Upper lobe of left lung (tissue), 6 donors: ENCODE results near the gene TBX20. TPM values are rescaled to one million over a fixed set of nuclear protein-coding genes. Genes with fewer than 3 reads are reported as not detected.
A peak's percentile ranks its signal among the peaks of the same experiment; 100 is the strongest.

Source experiments
- ATAC-seq, 2 donors: fragments of 200-7000 bp; cut with Tn5 transposase; one replicate each; pipeline ENCODE4 v1.9.1; 2022; ENCODE audit warnings: mild to moderate bottlenecking in 2 of 2, moderate library complexity in 2 of 2; ENCODE audit not compliant: low FRiP score in 2 of 2
- DNase-seq, 2 donors: peaks; one replicate each; pipeline ENCODE4 v3.0.0-alpha.2; 2019 to 2020
- H3K27ac ChIP-seq, 4 donors: fragments of 200-600 bp; sonication (generic); one replicate each; pipeline ENCODE4 v1.5.1; 2016 to 2019
- H3K27me3 ChIP-seq, 4 donors: fragments of 200-600 bp; sonication (generic); one replicate each; pipeline ENCODE4 v1.5.1; 2017 to 2019
- H3K36me3 ChIP-seq, 4 donors: fragments of 200-600 bp; sonication (generic); one replicate each; pipeline ENCODE4 v1.5.1; 2016 to 2019
- H3K4me1 ChIP-seq, 4 donors: fragments of 200-600 bp; sonication (generic); one replicate each; pipeline ENCODE4 v1.5.1; 2018 to 2019
- H3K4me3 ChIP-seq, 4 donors: fragments of 200-600 bp; sonication (generic); one replicate each; pipeline ENCODE4 v1.5.1; 2017 to 2019; ENCODE audit warnings: mild to moderate bottlenecking in 2 of 4, moderate library complexity in 1 of 4
- H3K9me3 ChIP-seq, 4 donors: fragments of 200-600 bp; sonication (generic); one replicate each; pipeline ENCODE4 v1.5.1; 2018 to 2019
- CTCF ChIP-seq, 6 experiments: fragments of 450-650 bp in 4 of 6; fragments of 200-600 bp in 2 of 6; sonication (generic) in 2 of 6; IDR thresholded peaks; one replicate each; pipeline ENCODE4 v1.5.1; 2016 to 2019; ENCODE audit warnings: antibody characterized with exemption in 6 of 6
- EP300 ChIP-seq, 4 donors: sonication (generic); formaldehyde crosslinking; IDR thresholded peaks; one replicate each; pipeline ENCODE4 v1.5.1; 2017; ENCODE audit warnings: antibody characterized with exemption in 4 of 4, control low read depth in 2 of 4
- POLR2A ChIP-seq, 4 donors: fragments of 450-650 bp; IDR thresholded peaks; one replicate each; pipeline ENCODE4 v1.5.1; 2016 to 2017; ENCODE audit warnings: antibody characterized with exemption in 4 of 4, mild to moderate bottlenecking in 2 of 4
- POLR2AphosphoS5 ChIP-seq, 2 donors: sonication (generic); formaldehyde crosslinking; IDR thresholded peaks; one replicate each; pipeline ENCODE4 v1.5.1; 2017; ENCODE audit warnings: antibody characterized with exemption in 2 of 2
- WGBS, 2 donors: methylation state at CpG; one replicate each; pipeline ENCODE4 v1.1.5; 2017 to 2018; 5-methylcytosine and 5-hydroxymethylcytosine counted together
- total RNA-seq, 6 donors: library from RNA; depleted of rRNA in 4 of 6; stranded (reverse); fragments of >200 nt in 4 of 6; gene quantifications; one replicate each; pipeline versions ENCODE4 v1.1.0 to v1.2.1, GENCODE V29; 2016 to 2021
- donor health status: DM: no; HTN: no; CAD: no; lungs with moderate emphysema.
- donor health status: DM: no; HTN: yes; CAD: no; lungs with severe emphysema.

The TBX20 gene
- total RNA-seq, 6 donors from 2014 or later = 0.17 to 2.2 (median 0.61) TPM; not detected in 3

GRCh38 chr7:35256256-35257175 is 2.6 kb upstream of the TBX20 start:
- ATAC-seq (no peak), DNase-seq (no peak)
- Histone ChIP-seq H3K36me3 (no peaks in the 10 kb centered on the region), H3K4me3 (no peak overlapping the region), H3K9me3 (peaks cover 0 to 11% (median 0%) of the 10 kb centered on the region in 4 donors), H3K27me3 (peaks cover 0 to 79% (median 51%) of the 10 kb centered on the region in 4 donors), H3K27ac (no peak overlapping the region), H3K4me1 (peaks cover 13 to 27% (median 21%) of the 10 kb centered on the region in 4 donors)
- TF ChIP-seq CTCF (IDR thresholded peaks at IDR 0.05) (no peak), POLR2AphosphoS5 (IDR thresholded peaks at IDR 0.05) (no peak), EP300 (IDR thresholded peaks at IDR 0.05) (no peak), POLR2A (IDR thresholded peaks at IDR 0.05) (no peak)
- WGBS, 2 donors = 13 to 15% methylated on average over 29 of the region's 29 CpGs

GRCh38 chr7:35255443-35256255 is 1.7 kb upstream of the TBX20 start:
- ATAC-seq = no peak
- peaks cover 0 to 11% (median 0%) of the 10 kb centered on the region in 4 donors for H3K9me3 ChIP-seq
- DNase-seq = peak in 1 of 2 donors; percentile 45
- TF ChIP-seq CTCF (IDR thresholded peaks at IDR 0.05) = no peak
- no peak for TF ChIP-seq EP300 (IDR thresholded peaks at IDR 0.05)
- TF ChIP-seq POLR2AphosphoS5 (IDR thresholded peaks at IDR 0.05) = no peak
- TF ChIP-seq POLR2A (IDR thresholded peaks at IDR 0.05) = no peak
- H3K4me3 ChIP-seq = no peak overlapping the region
- WGBS, 2 donors = 19 to 21% methylated on average over 19 of the region's 19 CpGs
- H3K27me3 ChIP-seq = peaks cover 0 to 82% (median 46%) of the 10 kb centered on the region in 4 donors
- no peaks in the 10 kb centered on the region for H3K36me3 ChIP-seq
- peaks cover 13 to 27% (median 20%) of the 10 kb centered on the region in 4 donors for H3K4me1 ChIP-seq
- no peak overlapping the region for H3K27ac ChIP-seq

GRCh38 chr7:35254496-35255442 is 869 bp upstream of the TBX20 start:
- Histone ChIP-seq H3K9me3 (peaks cover 0 to 11% (median 0%) of the 10 kb centered on the region in 4 donors), H3K27ac (no peak overlapping the region), H3K27me3 (peaks cover 0 to 85% (median 43%) of the 10 kb centered on the region in 4 donors), H3K4me1 (peaks cover 13 to 27% (median 20%) of the 10 kb centered on the region in 4 donors), H3K4me3 (peak overlapping the region in 3 of 4 donors; percentile 32 to 48 (median 44)), H3K36me3 (no peaks in the 10 kb centered on the region)
- ATAC-seq (no peak), DNase-seq (peak in 1 of 2 donors; percentile 10)
- 9 to 20% methylated on average over 30 to 45 of the region's 45 CpGs for WGBS, 2 donors
- TF ChIP-seq POLR2AphosphoS5 (IDR thresholded peaks at IDR 0.05) (no peak), CTCF (IDR thresholded peaks at IDR 0.05) (no peak), POLR2A (IDR thresholded peaks at IDR 0.05) (no peak), EP300 (IDR thresholded peaks at IDR 0.05) (no peak)

GRCh38 chr7:35253460-35253709 is 515 bp downstream of the TBX20 start:
- no peak for TF ChIP-seq POLR2A (IDR thresholded peaks at IDR 0.05)
- no peak for TF ChIP-seq CTCF (IDR thresholded peaks at IDR 0.05)
- TF ChIP-seq EP300 (IDR thresholded peaks at IDR 0.05) = no peak
- no peak for TF ChIP-seq POLR2AphosphoS5 (IDR thresholded peaks at IDR 0.05)
- Histone ChIP-seq H3K4me3 (peak overlapping the region in 3 of 4 donors; percentile 32 to 48 (median 44)), H3K4me1 (peaks cover 13 to 27% (median 19%) of the 10 kb centered on the region in 4 donors), H3K36me3 (no peaks in the 10 kb centered on the region), H3K9me3 (peaks cover 0 to 11% (median 0%) of the 10 kb centered on the region in 4 donors), H3K27me3 (peaks cover 0 to 81% (median 33%) of the 10 kb centered on the region in 4 donors), H3K27ac (no peak overlapping the region)
- no peak for ATAC-seq
- 0 to 6% methylated on average over 2 to 19 of the region's 21 CpGs for WGBS, 2 donors
- DNase-seq = no peak
